WTC11 (cell line): ENCODE data around the gene NRTN. TPM values are rescaled to one million over a fixed set of nuclear protein-coding genes. Genes with fewer than 3 reads are reported as not detected.

Experiments
- ATAC-seq: fragments of 200-7000 bp; cut with Tn5 transposase; 2 replicates; pipeline ENCODE4 v1.10.0; 2021; ENCODE audit warnings: mild to moderate bottlenecking, moderate library complexity
- CTCF ChIA-PET: fragments of 300-600 bp; sonication (Branson Sonifier 250); formaldehyde crosslinking; loops from one replicate; lab custom pipeline; 2021; ENCODE audit warnings: antibody characterized with exemption; lab: Charles Lee
- POLR2A ChIA-PET: fragments of 350-600 bp; sonication (Branson Sonifier 250); formaldehyde crosslinking; loops from one replicate; lab custom pipeline; 2021; ENCODE audit warnings: antibody characterized with exemption; lab: Charles Lee
- DNase-seq: peaks from one replicate; pipeline ENCODE4 v3.0.0; 2021; ENCODE audit warnings: low spot score
- H3K27ac Mint-ChIP-seq: 2 replicates; pipeline ENCODE4 v1.8.0; 2021; ENCODE audit warnings: mixed read lengths
- H3K27me3 Mint-ChIP-seq: 2 replicates; pipeline ENCODE4 v1.8.0; 2021; ENCODE audit warnings: low read depth, mild to moderate bottlenecking, moderate library complexity, mixed read lengths
- H3K36me3 Mint-ChIP-seq: 2 replicates; pipeline ENCODE4 v1.8.0; 2021; ENCODE audit warnings: mixed read lengths
- H3K4me1 Mint-ChIP-seq: 2 replicates; pipeline ENCODE4 v1.8.0; 2022; ENCODE audit warnings: mixed read lengths
- H3K4me3 Mint-ChIP-seq: 2 replicates; pipeline ENCODE4 v1.8.0; 2021; ENCODE audit warnings: mild to moderate bottlenecking, moderate library complexity, mixed read lengths
- H3K9me3 Mint-ChIP-seq: 2 replicates; pipeline ENCODE4 v1.8.0; 2021; ENCODE audit warnings: mixed read lengths
- HMGA2 ChIP-seq: fragments of 250-450 bp; sonication (Bioruptor Pico); IDR thresholded peaks from 2 replicates; pipeline ENCODE4 v1.4.0; 2021; ENCODE audit warnings: mild to moderate bottlenecking, moderate library complexity
- KAT7 ChIP-seq: sonication (generic); formaldehyde crosslinking; IDR thresholded peaks from 2 replicates; pipeline ENCODE4 v1.8.1; 2023; ENCODE audit warnings: missing genetic modification reagents, mild to moderate bottlenecking, borderline replicate concordance
- MYBL2 ChIP-seq: sonication (generic); formaldehyde crosslinking; IDR thresholded peaks from 2 replicates; pipeline ENCODE4 v1.8.1; 2023; ENCODE audit warnings: mild to moderate bottlenecking, moderate library complexity, missing genetic modification reagents
- RELA ChIP-seq: sonication (generic); formaldehyde crosslinking; IDR thresholded peaks from 2 replicates; pipeline ENCODE4 v1.8.1; 2022; ENCODE audit warnings: missing genetic modification reagents, mild to moderate bottlenecking, borderline replicate concordance
- SMAD3 ChIP-seq: sonication (generic); formaldehyde crosslinking; IDR thresholded peaks from 2 replicates; pipeline ENCODE4 v1.8.0; 2022; ENCODE audit warnings: missing genetic modification reagents, mild to moderate bottlenecking, borderline replicate concordance
- SMAD4 ChIP-seq: sonication (generic); formaldehyde crosslinking; IDR thresholded peaks from 2 replicates; pipeline ENCODE4 v1.8.0; 2022; ENCODE audit warnings: mild to moderate bottlenecking, missing genetic modification reagents
- SP1 ChIP-seq: sonication (generic); formaldehyde crosslinking; conservative IDR thresholded peaks from 2 replicates; pipeline ENCODE4 v1.8.1; 2022; ENCODE audit warnings: missing genetic modification reagents
- TCF7 ChIP-seq: sonication (generic); formaldehyde crosslinking; IDR thresholded peaks from 2 replicates; pipeline ENCODE4 v1.8.0; 2022; ENCODE audit warnings: mild to moderate bottlenecking, low read depth, missing genetic modification reagents, moderate library complexity
- TEAD1 ChIP-seq: sonication (generic); formaldehyde crosslinking; IDR thresholded peaks from 2 replicates; pipeline ENCODE4 v1.8.0; 2022; ENCODE audit warnings: mild to moderate bottlenecking, missing genetic modification reagents
- ZNF317 ChIP-seq: sonication (generic); formaldehyde crosslinking; IDR thresholded peaks from 2 replicates; pipeline ENCODE4 v1.8.1; 2023; ENCODE audit warnings: low read depth, mild to moderate bottlenecking, moderate library complexity, missing genetic modification reagents, borderline replicate concordance
- total RNA-seq: library from RNA; stranded (reverse); gene quantifications from 3 replicates; pipeline ENCODE4 v1.2.3, GENCODE V29; 2021
- TF ChIP-seq, protein P1 (sequence below): fragments of 250-450 bp; sonication (Bioruptor Pico); IDR thresholded peaks from 2 replicates; pipeline ENCODE4 v1.8.0; 2021; ENCODE audit warnings: mild to moderate bottlenecking
- TF ChIP-seq, protein P2 (sequence below): sonication (generic); formaldehyde crosslinking; IDR thresholded peaks from 2 replicates; pipeline ENCODE4 v1.8.1; 2022; ENCODE audit warnings: mild to moderate bottlenecking, missing genetic modification reagents, moderate library complexity, borderline replicate concordance
- TF ChIP-seq, protein P3 (sequence below): fragments of 250-450 bp; sonication (Bioruptor Pico); conservative IDR thresholded peaks from 2 replicates; pipeline ENCODE4 v1.9.0; 2021; ENCODE audit warnings: mild to moderate bottlenecking
- TF ChIP-seq, protein P4 (sequence below): fragments of 250-450 bp; sonication (Bioruptor Pico); IDR thresholded peaks from 2 replicates; pipeline ENCODE4 v1.9.0; 2021; ENCODE audit warnings: mild to moderate bottlenecking
- TF ChIP-seq, protein P5 (sequence below): sonication (generic); formaldehyde crosslinking; conservative IDR thresholded peaks from 2 replicates; pipeline ENCODE4 v1.8.1; 2023; ENCODE audit warnings: mild to moderate bottlenecking, low read depth, missing genetic modification reagents, moderate library complexity

The NRTN gene
- total RNA-seq, 1 experiment from 2014 or later, result 6.1 TPM

- ChIA-PET CTCF (interaction anchor here (3.0 kb wide), 1 partner anchor 15 kb away, joined by 19 read pairs; the partner anchor contains the start of gene NRTN), POLR2A (no interaction called here)
- Mint-ChIP-seq H3K4me1 (peaks cover 5% of the 10 kb centered on the region), H3K9me3 (peaks cover 4% of the 10 kb centered on the region; the same call in 1 of the 2 replicates), H3K27me3 (no peaks in the 10 kb centered on the region; the same call in 1 of the 2 replicates), H3K36me3 (peaks cover 21% of the 10 kb centered on the region), H3K27ac (no peak overlapping the region), H3K4me3 (peak overlapping the region; percentile 36; the same call in 1 of the 2 replicates)
- no peak for ATAC-seq
- TF ChIP-seq SP1 (CRISPR knock-in tag) (no peak), ZNF317 (CRISPR knock-in tag) (no peak), KAT7 (CRISPR knock-in tag) (no peak), HMGA2 (CRISPR knock-in tag) (no peak), MYBL2 (CRISPR knock-in tag) (no peak), TCF7 (CRISPR knock-in tag) (no peak), TEAD1 (CRISPR knock-in tag) (no peak), SMAD4 (no peak), RELA (CRISPR knock-in tag) (no peak), SMAD3 (CRISPR knock-in tag) (no peak)
- TF ChIP-seq, protein P1, sequence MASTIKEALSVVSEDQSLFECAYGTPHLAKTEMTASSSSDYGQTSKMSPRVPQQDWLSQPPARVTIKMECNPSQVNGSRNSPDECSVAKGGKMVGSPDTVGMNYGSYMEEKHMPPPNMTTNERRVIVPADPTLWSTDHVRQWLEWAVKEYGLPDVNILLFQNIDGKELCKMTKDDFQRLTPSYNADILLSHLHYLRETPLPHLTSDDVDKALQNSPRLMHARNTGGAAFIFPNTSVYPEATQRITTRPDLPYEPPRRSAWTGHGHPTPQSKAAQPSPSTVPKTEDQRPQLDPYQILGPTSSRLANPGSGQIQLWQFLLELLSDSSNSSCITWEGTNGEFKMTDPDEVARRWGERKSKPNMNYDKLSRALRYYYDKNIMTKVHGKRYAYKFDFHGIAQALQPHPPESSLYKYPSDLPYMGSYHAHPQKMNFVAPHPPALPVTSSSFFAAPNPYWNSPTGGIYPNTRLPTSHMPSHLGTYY (CRISPR knock-in tag), result no peak
- TF ChIP-seq, protein P2, sequence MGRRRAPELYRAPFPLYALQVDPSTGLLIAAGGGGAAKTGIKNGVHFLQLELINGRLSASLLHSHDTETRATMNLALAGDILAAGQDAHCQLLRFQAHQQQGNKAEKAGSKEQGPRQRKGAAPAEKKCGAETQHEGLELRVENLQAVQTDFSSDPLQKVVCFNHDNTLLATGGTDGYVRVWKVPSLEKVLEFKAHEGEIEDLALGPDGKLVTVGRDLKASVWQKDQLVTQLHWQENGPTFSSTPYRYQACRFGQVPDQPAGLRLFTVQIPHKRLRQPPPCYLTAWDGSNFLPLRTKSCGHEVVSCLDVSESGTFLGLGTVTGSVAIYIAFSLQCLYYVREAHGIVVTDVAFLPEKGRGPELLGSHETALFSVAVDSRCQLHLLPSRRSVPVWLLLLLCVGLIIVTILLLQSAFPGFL (CRISPR knock-in tag), result no peak
- TF ChIP-seq, protein P3, sequence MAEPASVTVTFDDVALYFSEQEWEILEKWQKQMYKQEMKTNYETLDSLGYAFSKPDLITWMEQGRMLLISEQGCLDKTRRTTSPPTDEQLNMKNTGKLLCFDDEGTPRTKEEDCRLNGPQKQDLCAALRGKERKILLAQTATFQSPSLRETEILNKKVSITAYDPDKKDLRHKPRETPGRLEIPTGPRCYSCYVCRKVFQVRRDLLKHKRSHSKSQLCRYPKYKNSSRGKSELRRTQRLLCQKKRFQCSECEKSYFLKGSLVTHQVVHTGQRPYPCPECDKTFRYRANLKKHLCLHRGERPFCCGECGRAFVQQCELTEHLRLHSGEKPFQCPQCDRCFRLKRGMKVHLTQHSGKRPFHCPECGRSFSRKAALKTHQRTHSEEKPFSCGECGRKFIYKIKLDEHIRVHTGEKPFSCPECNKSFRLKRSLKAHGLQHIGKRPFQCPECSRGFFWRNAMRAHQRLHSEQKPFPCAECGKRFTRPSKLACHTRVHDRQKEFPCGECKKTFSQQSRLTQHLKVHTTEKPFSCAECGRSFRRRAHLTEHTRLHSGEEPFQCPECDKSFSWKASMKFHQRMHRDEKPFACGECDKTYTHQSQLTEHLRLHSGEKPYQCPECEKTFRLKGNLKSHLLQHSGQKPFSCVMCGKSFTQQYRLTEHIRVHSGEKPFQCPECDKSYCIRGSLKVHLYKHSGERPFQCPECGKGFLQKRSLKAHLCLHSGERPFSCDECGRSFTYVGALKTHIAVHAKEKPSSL (CRISPR knock-in tag), result no peak
- TF ChIP-seq, protein P4, sequence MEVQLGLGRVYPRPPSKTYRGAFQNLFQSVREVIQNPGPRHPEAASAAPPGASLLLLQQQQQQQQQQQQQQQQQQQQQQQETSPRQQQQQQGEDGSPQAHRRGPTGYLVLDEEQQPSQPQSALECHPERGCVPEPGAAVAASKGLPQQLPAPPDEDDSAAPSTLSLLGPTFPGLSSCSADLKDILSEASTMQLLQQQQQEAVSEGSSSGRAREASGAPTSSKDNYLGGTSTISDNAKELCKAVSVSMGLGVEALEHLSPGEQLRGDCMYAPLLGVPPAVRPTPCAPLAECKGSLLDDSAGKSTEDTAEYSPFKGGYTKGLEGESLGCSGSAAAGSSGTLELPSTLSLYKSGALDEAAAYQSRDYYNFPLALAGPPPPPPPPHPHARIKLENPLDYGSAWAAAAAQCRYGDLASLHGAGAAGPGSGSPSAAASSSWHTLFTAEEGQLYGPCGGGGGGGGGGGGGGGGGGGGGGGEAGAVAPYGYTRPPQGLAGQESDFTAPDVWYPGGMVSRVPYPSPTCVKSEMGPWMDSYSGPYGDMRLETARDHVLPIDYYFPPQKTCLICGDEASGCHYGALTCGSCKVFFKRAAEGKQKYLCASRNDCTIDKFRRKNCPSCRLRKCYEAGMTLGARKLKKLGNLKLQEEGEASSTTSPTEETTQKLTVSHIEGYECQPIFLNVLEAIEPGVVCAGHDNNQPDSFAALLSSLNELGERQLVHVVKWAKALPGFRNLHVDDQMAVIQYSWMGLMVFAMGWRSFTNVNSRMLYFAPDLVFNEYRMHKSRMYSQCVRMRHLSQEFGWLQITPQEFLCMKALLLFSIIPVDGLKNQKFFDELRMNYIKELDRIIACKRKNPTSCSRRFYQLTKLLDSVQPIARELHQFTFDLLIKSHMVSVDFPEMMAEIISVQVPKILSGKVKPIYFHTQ (CRISPR knock-in tag), result no peak
- TF ChIP-seq, protein P5, sequence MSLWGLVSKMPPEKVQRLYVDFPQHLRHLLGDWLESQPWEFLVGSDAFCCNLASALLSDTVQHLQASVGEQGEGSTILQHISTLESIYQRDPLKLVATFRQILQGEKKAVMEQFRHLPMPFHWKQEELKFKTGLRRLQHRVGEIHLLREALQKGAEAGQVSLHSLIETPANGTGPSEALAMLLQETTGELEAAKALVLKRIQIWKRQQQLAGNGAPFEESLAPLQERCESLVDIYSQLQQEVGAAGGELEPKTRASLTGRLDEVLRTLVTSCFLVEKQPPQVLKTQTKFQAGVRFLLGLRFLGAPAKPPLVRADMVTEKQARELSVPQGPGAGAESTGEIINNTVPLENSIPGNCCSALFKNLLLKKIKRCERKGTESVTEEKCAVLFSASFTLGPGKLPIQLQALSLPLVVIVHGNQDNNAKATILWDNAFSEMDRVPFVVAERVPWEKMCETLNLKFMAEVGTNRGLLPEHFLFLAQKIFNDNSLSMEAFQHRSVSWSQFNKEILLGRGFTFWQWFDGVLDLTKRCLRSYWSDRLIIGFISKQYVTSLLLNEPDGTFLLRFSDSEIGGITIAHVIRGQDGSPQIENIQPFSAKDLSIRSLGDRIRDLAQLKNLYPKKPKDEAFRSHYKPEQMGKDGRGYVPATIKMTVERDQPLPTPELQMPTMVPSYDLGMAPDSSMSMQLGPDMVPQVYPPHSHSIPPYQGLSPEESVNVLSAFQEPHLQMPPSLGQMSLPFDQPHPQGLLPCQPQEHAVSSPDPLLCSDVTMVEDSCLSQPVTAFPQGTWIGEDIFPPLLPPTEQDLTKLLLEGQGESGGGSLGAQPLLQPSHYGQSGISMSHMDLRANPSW, result no peak
- no peak for DNase-seq
Observed at GRCh38 chr19:5789351-5789761, 15.5 kb upstream of the NRTN start.
